Measurements from ENCODE around the gene USP7. TPM values are rescaled to one million over a fixed set of nuclear protein-coding genes. Genes with fewer than 3 reads are reported as not detected.

The USP7 gene
- total RNA-seq, 1 donor from 2014 or later, result 66.9 TPM

DNA sequence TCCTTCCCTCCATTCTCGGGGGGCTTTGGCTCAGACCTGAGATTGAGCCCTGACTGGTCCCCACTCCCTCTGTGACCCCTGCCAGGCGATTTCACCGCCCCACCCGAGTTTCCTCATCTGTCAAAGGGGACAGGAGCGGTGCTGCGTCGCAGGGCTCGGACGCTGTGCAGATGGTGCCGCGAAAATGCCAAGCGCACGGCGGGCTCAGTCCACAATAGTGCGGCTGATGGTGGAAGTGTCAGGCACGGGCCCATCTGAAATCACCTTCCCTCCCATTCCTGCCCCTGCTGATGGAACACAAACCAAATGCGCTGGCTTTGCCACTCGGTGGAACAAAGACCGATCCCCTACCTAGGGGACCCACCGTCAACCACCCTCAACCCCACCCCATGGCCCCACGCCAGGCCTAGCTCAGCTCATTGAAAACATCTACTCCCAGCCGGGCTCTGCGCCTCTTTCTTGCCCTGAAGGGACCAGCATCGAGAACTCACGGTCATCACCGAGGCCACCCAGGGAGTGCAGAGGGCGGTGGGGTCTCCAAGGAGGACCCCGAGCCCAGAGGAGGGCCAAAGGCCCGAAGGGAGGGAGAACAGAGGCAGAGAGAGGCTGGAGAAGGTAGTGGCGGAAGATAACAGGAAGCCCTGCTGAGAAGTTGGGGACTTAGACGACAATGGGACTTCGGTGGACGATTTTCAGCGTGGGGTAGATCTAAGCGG is 96.3 kb downstream of the USP7 start:
- TF ChIP-seq, protein P1, sequence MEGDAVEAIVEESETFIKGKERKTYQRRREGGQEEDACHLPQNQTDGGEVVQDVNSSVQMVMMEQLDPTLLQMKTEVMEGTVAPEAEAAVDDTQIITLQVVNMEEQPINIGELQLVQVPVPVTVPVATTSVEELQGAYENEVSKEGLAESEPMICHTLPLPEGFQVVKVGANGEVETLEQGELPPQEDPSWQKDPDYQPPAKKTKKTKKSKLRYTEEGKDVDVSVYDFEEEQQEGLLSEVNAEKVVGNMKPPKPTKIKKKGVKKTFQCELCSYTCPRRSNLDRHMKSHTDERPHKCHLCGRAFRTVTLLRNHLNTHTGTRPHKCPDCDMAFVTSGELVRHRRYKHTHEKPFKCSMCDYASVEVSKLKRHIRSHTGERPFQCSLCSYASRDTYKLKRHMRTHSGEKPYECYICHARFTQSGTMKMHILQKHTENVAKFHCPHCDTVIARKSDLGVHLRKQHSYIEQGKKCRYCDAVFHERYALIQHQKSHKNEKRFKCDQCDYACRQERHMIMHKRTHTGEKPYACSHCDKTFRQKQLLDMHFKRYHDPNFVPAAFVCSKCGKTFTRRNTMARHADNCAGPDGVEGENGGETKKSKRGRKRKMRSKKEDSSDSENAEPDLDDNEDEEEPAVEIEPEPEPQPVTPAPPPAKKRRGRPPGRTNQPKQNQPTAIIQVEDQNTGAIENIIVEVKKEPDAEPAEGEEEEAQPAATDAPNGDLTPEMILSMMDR (IDR thresholded peaks at IDR 0.05; ENCODE audit: insufficient read depth, low read length, poor library complexity, severe bottlenecking), result no peak
- DNase-seq (ENCODE audit: low read depth), result no peak

DNA sequence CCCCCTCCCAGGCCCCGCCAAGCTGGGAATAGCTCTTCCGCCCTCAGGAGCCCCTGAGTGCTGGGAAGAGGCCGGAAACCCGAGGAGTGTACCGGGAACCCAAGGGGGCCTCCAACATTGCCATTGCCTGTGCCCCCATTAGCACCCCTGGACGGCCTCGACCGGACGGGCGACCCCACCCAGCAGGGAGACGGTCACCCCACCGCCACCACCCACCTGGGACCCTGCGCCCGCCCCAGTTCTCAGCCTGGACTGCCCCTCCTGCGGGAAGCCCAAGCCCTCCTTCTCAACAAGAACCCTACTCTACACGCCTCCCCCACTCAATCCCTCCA is 96.9 kb downstream of the USP7 start:
- Histone ChIP-seq H3K36me3 (ENCODE audit: control insufficient read depth, insufficient read depth, low read length) (no peaks in the 10 kb centered on the region), H3K4me3 (ENCODE audit: low read depth, low read length) (peak overlapping the region; percentile 59), H3K27me3 (ENCODE audit: control insufficient read depth, insufficient read depth, low read length) (no peaks in the 10 kb centered on the region)
- DNase-seq (ENCODE audit: low read depth), result no peak
- TF ChIP-seq, protein P1 (IDR thresholded peaks at IDR 0.05; ENCODE audit: insufficient read depth, low read length, poor library complexity, severe bottlenecking), result no peak

More for the DNA sequence above, 96.3 kb downstream of the USP7 start:
- H3K36me3 ChIP-seq (ENCODE audit: control insufficient read depth, insufficient read depth, low read length), result no peaks in the 10 kb centered on the region
- H3K4me3 ChIP-seq (ENCODE audit: low read depth, low read length), result peak overlapping the region; percentile 59
- H3K27me3 ChIP-seq (ENCODE audit: control insufficient read depth, insufficient read depth, low read length), result no peaks in the 10 kb centered on the region

DNA sequence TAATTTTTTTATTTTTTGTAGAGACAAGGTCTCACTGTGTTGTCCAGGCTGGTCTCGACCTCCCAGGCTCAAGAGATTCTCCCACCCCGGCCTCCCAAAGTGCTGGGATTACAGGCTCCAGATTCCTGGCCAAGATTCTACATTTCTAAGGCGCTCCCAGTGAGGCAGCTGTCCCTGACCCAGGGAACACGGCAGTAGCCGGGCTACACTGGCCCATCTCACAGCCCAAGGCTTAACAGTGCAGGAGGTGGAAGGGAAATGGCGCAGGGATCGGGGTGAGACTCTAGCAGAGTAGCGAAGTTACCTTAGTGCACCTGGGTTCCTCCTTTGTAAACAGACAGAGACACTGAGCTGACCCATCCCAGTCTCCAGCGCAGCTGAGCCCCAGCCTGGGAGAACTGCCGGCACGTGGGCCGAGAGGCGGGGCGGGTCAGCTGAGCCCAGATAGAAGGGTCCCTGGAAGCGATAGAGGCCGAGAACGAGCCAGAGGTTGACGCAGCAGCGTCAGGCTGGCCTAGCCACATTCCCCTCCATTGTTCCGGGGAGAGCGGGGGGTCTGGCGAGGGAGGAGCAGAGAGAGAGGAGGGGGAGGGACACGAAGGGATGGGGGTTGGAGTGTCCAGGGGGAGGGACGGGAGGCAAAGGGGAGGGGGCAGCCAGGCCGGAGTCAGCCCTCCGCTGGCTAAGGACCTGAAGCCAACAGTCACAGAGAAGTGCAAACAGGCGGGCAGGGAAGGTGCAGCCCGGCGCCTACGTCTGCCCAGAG is 97.4 kb downstream of the USP7 start:
- Histone ChIP-seq H3K4me3 (ENCODE audit: low read depth, low read length) (peak overlapping the region; percentile 59), H3K27me3 (ENCODE audit: control insufficient read depth, insufficient read depth, low read length) (no peaks in the 10 kb centered on the region), H3K36me3 (ENCODE audit: control insufficient read depth, insufficient read depth, low read length) (no peaks in the 10 kb centered on the region)
- DNase-seq (ENCODE audit: low read depth), result no peak
- TF ChIP-seq, protein P1 (IDR thresholded peaks at IDR 0.05; ENCODE audit: insufficient read depth, low read length, poor library complexity, severe bottlenecking), result no peak

DNA sequence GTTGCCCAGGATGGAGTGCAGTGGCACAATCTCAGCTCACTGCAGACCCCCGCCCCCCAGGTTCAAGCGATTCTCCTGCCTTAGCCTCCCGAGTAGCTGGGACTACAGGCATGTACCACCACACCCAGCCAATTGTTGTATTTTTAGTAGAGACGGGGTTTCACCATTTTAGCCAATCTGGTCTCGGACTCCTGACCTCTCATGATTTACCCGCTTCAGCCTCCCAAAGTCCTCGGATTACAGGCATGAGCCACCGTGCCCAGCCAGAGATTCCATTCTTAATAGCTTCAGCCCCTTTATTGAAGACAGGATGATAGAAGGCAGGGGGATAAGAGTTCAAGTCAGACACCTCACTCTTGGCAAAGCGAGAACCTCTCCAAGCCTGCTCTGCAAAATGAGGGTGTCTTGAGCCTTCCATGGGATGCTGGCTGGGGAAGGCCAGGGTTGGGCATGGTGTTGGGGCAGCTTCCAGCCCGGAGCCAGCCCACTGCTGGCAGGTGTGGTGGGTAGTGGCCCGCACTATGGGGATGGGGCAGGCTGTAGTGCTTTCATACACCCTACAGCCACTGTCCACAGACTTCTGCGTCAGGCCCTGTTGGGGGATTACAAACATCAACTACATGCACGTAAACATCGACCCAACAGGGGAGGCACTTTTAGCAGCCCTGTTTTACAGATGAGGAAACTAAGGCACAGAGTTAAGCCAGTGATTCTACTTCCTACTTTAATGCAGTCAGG is 98.4 kb downstream of the USP7 start:
- DNase-seq (ENCODE audit: low read depth), result no peak
- no peak overlapping the region for H3K4me3 ChIP-seq (ENCODE audit: low read depth, low read length)
- H3K27me3 ChIP-seq (ENCODE audit: control insufficient read depth, insufficient read depth, low read length), result no peaks in the 10 kb centered on the region
- TF ChIP-seq, protein P1 (IDR thresholded peaks at IDR 0.05; ENCODE audit: insufficient read depth, low read length, poor library complexity, severe bottlenecking), result no peak
- no peaks in the 10 kb centered on the region for H3K36me3 ChIP-seq (ENCODE audit: control insufficient read depth, insufficient read depth, low read length)

DNA sequence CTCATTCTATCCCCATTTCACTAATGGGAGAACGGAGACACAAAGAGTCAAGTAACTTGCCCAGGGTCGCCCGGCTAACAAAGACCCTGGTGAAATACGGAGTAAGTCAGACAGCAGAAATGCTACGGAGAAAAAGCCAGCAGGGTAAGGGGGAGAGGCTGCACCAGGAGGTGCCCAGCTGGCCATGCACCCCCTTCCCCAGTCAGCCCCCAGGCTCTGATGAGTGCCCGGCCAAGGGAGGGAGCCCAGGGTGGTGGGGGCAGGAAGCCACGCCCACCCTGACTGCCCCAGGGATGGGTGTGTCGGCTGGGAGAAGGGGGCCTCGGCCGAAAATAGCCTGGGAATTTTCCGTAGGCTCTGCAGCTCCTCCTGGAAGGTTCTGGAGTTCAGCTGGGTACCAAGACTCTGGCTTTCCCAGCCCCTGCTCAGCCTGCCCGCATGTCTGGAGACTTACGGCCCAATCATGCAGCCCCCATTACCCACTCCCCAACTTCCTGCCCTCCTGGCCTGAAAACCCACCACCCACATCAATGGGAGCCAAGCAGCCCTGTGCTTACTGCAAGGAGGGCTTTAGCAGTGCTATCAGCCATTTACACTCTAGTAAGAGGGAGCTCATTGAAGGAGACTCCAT is 99.1 kb downstream of the USP7 start:
- Histone ChIP-seq H3K4me3 (ENCODE audit: low read depth, low read length) (no peak overlapping the region), H3K36me3 (ENCODE audit: control insufficient read depth, insufficient read depth, low read length) (no peaks in the 10 kb centered on the region), H3K27me3 (ENCODE audit: control insufficient read depth, insufficient read depth, low read length) (no peaks in the 10 kb centered on the region)
- TF ChIP-seq, protein P1 (IDR thresholded peaks at IDR 0.05; ENCODE audit: insufficient read depth, low read length, poor library complexity, severe bottlenecking), result no peak
- no peak for DNase-seq (ENCODE audit: low read depth)
